HL-60 (cell line): ENCODE data around the gene FAM53B.
A peak's percentile ranks its signal among the peaks of the same experiment; 100 is the strongest.
"Not testable (repeated sequence)": the region's sequence is repeated elsewhere in the genome, so short reads cannot be mapped to it uniquely, and the experiment has no call there.

ENCODE experiments used
- DNase-seq, 2 experiments: peaks; one replicate each; pipeline ENCODE4 v3.0.0-alpha.2; 2010 to 2020; ENCODE audit warnings: low read depth in 1 of 2, low spot score in 1 of 2
- H3K27ac ChIP-seq: fragments of 250-450 bp; sonication (Bioruptor Pico); replicated peaks from 2 replicates; pipeline ENCODE4 v1.5.1; 2020; ENCODE audit warnings: mild to moderate bottlenecking, moderate library complexity
- H3K27me3 ChIP-seq: fragments of 250-450 bp; sonication (Bioruptor Pico); 2 replicates; pipeline ENCODE4 v1.5.1; 2021; ENCODE audit warnings: mild to moderate bottlenecking, moderate library complexity; ENCODE audit not compliant: insufficient read depth, poor library complexity, severe bottlenecking
- H3K4me3 ChIP-seq: replicated peaks from 2 replicates; pipeline ENCODE4 v1.5.1; 2011; ENCODE audit warnings: mild to moderate bottlenecking, control low read depth, low read length; ENCODE audit not compliant: insufficient read depth
- GABPA ChIP-seq: IDR thresholded peaks from 2 replicates; pipeline ENCODE4 v1.6.1; 2012; ENCODE audit warnings: low read depth
- POLR2AphosphoS5 ChIP-seq: IDR thresholded peaks from 2 replicates; pipeline ENCODE4 v1.6.1; 2012; ENCODE audit warnings: low read depth
- REST ChIP-seq: IDR thresholded peaks from 2 replicates; pipeline ENCODE4 v1.6.1; 2012; ENCODE audit warnings: low read depth; ENCODE audit not compliant: insufficient replicate concordance
- SPI1 ChIP-seq: IDR thresholded peaks from 2 replicates; pipeline ENCODE4 v1.6.1; 2012; ENCODE audit warnings: low read depth, mild to moderate bottlenecking, borderline replicate concordance
- TF ChIP-seq, protein P1 (sequence below): IDR thresholded peaks from one replicate; pipeline ENCODE4 v1.5.1; 2011; ENCODE audit warnings: low read length, control low read depth, inconsistent platforms; ENCODE audit not compliant: insufficient read depth

The FAM53B gene

GRCh38 chr10:124748953-124749645 lies 4.9 kb upstream of the FAM53B start:
- TF ChIP-seq, protein P1, sequence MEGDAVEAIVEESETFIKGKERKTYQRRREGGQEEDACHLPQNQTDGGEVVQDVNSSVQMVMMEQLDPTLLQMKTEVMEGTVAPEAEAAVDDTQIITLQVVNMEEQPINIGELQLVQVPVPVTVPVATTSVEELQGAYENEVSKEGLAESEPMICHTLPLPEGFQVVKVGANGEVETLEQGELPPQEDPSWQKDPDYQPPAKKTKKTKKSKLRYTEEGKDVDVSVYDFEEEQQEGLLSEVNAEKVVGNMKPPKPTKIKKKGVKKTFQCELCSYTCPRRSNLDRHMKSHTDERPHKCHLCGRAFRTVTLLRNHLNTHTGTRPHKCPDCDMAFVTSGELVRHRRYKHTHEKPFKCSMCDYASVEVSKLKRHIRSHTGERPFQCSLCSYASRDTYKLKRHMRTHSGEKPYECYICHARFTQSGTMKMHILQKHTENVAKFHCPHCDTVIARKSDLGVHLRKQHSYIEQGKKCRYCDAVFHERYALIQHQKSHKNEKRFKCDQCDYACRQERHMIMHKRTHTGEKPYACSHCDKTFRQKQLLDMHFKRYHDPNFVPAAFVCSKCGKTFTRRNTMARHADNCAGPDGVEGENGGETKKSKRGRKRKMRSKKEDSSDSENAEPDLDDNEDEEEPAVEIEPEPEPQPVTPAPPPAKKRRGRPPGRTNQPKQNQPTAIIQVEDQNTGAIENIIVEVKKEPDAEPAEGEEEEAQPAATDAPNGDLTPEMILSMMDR, result no peak
- no peak for TF ChIP-seq SPI1
- no peak for TF ChIP-seq GABPA
- Histone ChIP-seq H3K27me3 (no peaks in the 10 kb centered on the region), H3K4me3 (no peak overlapping the region), H3K27ac (no peak overlapping the region)
- no peak for DNase-seq

DNA sequence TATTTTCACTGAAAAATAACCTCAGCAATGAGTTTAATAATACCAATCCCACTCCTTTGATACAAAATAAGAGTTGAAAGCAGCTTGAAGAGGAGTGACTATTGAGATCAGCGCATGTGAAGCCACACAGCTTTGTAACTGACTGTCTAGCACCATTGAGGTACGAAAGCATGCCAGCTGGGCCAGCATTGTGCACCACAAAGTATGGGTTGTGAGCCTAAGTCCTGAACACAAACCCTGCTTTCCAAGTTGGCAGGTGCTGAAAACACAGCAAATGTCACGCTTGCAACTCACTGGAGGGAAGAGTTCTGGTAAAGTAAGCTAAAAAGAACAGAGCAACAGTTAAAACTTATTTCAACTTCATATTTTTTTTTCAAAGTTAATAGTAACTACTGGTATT lies 4.0 kb upstream of the FAM53B start:
- TF ChIP-seq REST, result peak; percentile 89
- TF ChIP-seq POLR2AphosphoS5, result no peak
- H3K27me3 ChIP-seq, result no peaks in the 10 kb centered on the region
- H3K4me3 ChIP-seq, result no peak overlapping the region
- no peak for DNase-seq
- H3K27ac ChIP-seq, result no peak overlapping the region

DNA sequence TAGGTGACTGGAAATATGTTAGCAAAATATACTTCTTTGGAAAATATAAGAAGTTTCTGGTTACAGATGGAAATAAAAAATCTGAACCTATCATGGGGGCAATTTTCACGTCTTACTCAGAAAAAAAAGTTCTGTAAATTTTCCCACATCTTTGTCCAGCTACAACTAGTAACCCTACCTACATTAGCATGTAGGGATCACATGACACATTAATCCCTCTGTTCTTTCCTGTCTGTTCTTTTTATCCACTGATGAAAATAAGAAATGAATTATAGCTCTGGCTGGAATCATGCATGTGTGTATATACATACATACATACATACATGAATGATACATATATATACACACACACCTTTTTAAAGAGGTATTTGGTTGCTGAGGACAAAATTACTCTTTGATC lies 3.6 kb upstream of the FAM53B start:
- TF ChIP-seq, protein P1, result no peak
- no peak for TF ChIP-seq SPI1
- no peak for TF ChIP-seq GABPA
- no peak for TF ChIP-seq REST
- TF ChIP-seq POLR2AphosphoS5, result no peak
- no peaks in the 10 kb centered on the region for H3K27me3 ChIP-seq
- DNase-seq, result no peak
- no peak overlapping the region for H3K27ac ChIP-seq
- no peak overlapping the region for H3K4me3 ChIP-seq

DNA sequence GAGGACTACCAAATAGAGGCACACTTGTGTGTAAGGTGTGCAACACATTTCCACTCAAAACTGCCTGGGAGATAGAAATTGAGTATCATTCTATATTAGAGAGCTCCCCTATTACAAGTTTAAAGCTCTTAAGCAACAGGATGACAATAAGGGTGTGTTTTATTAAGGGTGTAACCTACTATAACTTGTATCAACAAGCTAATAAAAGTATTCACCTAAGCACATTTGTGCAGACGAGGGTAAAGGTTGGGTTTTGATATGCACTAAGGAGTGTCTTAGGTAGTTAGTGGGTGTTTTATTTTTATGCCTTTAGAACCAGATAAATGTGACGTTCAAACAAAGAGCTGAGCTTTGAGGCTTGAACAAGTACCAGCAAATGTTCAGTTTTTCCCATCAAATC lies 2.8 kb upstream of the FAM53B start:
- DNase-seq, result no peak
- Histone ChIP-seq H3K27me3 (no peaks in the 10 kb centered on the region), H3K4me3 (no peak overlapping the region), H3K27ac (no peak overlapping the region)
- TF ChIP-seq GABPA (no peak), POLR2AphosphoS5 (no peak), REST (no peak), SPI1 (no peak)
- TF ChIP-seq, protein P1, result no peak

DNA sequence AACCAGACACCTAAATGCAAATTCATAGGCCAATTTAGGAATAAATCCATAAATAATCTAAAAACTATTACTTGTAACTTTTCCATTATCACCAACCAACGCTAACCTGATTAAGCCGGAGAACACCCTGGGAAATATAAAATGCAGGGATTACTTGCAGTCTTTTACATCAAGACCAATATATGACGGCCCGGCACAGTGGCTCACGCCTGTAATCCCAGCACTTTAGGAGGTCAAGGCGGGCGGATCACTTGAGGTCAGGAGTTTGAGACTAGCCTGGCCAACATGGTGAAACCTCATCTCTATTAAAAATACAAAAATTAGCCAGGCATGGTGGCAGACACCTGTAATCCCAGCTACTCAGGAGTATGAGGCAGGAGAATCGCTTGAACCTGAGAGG lies 2.3 kb upstream of the FAM53B start:
- not testable (repeated sequence) for H3K4me3 ChIP-seq, H3K27ac ChIP-seq, DNase-seq, H3K27me3 ChIP-seq
